ENCODE measurements around the gene LRP1. TPM values are rescaled to one million over a fixed set of nuclear protein-coding genes. Genes with fewer than 3 reads are reported as not detected.

Gene LRP1
- polyA plus RNA-seq, 1 experiment, result 117 TPM

DNA sequence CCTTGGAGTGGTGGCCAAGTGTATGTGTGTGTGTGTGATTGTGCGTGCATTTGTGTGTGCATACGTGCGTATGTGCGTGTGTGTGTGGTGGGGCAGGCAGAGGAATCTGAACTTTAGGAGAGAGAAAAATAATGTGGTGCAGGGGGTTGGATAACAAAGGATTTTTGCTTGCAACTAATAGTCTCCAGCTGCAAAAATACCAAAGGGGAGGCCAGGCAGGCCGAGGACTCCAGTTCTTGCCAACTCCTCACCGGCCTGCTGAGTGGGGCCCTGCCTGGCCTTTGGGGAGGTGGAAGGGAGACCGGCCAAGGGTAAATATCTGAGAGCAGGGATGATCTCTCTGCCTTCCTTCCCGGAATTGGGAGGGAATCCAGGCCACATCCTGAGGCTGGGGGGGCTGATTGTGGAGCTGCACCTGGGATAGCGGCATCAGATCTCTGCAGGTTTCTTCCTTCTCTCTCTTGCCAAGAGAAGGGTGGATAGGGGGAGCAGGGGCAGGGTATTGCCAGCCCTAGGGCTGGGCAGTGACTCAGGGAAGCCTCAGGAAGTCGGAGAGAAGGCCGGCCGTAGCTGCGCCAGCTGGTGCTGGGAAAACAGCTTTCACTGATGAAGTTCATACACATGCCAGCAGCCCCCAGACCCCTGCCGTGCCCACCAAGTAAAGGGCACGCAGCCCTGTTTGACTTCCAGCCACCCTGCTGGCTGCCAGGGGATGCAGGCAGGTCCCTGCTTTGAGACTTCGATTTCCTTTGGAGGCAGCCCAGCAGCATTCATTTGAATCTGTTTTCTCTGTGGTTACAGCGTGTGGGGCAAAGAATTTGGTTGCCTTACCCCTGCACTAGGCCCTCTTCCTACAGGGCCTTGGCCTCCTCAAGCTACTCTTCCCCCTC is 23.7 kb downstream of the LRP1 start:
- no peak overlapping the region for H3K4me3 ChIP-seq (ENCODE audit: low read depth, low read length)
- peaks cover 42% of the 10 kb centered on the region for H3K36me3 ChIP-seq (ENCODE audit: control insufficient read depth, insufficient read depth, low read length)
- DNase-seq (ENCODE audit: low read depth), result no peak
- TF ChIP-seq, protein P1, sequence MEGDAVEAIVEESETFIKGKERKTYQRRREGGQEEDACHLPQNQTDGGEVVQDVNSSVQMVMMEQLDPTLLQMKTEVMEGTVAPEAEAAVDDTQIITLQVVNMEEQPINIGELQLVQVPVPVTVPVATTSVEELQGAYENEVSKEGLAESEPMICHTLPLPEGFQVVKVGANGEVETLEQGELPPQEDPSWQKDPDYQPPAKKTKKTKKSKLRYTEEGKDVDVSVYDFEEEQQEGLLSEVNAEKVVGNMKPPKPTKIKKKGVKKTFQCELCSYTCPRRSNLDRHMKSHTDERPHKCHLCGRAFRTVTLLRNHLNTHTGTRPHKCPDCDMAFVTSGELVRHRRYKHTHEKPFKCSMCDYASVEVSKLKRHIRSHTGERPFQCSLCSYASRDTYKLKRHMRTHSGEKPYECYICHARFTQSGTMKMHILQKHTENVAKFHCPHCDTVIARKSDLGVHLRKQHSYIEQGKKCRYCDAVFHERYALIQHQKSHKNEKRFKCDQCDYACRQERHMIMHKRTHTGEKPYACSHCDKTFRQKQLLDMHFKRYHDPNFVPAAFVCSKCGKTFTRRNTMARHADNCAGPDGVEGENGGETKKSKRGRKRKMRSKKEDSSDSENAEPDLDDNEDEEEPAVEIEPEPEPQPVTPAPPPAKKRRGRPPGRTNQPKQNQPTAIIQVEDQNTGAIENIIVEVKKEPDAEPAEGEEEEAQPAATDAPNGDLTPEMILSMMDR (IDR thresholded peaks at IDR 0.05; ENCODE audit: insufficient read depth, low read depth, low read length), result no peak
- POLR2A ChIA-PET, result no interaction called here
- CTCF ChIA-PET, result interaction anchor here (0.6 to 3.1 kb wide), 8 partner anchors 20 to 91 kb away, joined by 3 to 16 read pairs (median 4); partner anchors contain the start of gene LRP1
- no peaks in the 10 kb centered on the region for H3K27me3 ChIP-seq (ENCODE audit: control insufficient read depth, insufficient read depth, low read length)

DNA sequence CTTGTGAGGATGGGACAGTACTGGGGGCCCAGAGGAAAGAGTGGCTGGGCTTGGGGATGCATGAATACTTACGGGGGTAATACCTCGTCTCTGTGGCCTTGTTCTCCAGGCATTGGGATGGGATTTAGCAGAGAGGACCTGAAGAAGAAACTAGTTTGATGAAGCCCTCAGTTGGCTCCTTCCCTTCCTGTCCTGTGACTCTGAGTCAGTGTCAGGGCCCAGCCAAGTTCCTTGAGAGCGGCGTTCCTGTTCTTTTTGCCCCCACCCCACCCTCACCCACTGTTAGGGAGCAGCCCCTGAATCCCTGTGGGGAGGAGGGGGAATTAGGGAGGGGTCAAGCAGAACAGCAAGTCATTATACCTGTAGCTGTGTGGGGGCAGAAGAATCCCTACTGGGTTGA is 24.4 kb downstream of the LRP1 start:
- TF ChIP-seq, protein P1 (IDR thresholded peaks at IDR 0.05; ENCODE audit: insufficient read depth, low read depth, low read length), result no peak
- POLR2A ChIA-PET, result no interaction called here

DNA sequence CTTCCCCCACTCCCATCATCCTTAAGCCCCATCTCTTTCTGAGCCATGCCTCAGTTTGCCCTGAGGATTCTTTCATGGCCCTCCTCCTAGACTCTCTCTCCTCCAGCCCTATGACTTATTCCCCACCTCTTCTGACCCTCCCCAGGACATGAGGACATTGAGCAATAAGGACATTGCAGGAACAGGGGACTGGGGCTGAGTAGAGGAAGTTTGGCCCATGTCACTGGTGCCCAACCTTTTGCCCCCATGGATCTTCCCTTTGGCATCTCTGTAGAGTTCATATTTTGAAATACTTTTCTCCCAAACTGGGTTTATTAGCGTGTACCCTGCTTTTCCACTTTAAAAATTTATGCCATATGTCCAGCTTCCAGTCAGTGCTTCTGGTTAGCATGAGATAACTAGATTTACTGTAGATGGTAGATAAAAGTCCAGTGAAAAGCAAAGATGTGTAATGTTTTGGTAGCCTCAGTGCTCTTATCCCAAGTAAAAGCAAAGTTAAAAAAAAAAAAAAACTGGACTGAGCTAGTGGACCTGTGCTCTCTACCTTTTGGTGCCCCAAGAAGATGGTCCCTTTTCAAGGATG is 25.2 kb downstream of the LRP1 start:
- no peak overlapping the region for H3K4me3 ChIP-seq (ENCODE audit: low read depth, low read length)
- TF ChIP-seq, protein P1 (IDR thresholded peaks at IDR 0.05; ENCODE audit: insufficient read depth, low read depth, low read length), result no peak
- POLR2A ChIA-PET, result interaction anchor here (0.6 kb wide), 1 partner anchor 21 kb away, joined by 4 read pairs; no protein-coding TSS in a partner anchor
- CTCF ChIA-PET, result interaction anchor here (1.5 to 3.1 kb wide), 3 partner anchors 19 to 29 kb away, joined by 6 to 16 read pairs (median 6); no protein-coding TSS in a partner anchor
- no peaks in the 10 kb centered on the region for H3K27me3 ChIP-seq (ENCODE audit: control insufficient read depth, insufficient read depth, low read length)
- DNase-seq (ENCODE audit: low read depth), result no peak
- peaks cover 49% of the 10 kb centered on the region for H3K36me3 ChIP-seq (ENCODE audit: control insufficient read depth, insufficient read depth, low read length)

More for the DNA sequence above, 24.4 kb downstream of the LRP1 start:
- peaks cover 41% of the 10 kb centered on the region for H3K36me3 ChIP-seq (ENCODE audit: control insufficient read depth, insufficient read depth, low read length)
- no peak for DNase-seq (ENCODE audit: low read depth)
- CTCF ChIA-PET, result interaction anchor here (0.6 to 3.1 kb wide), 8 partner anchors 20 to 29 kb away, joined by 3 to 16 read pairs (median 4); partner anchors contain the start of gene LRP1
- H3K4me3 ChIP-seq (ENCODE audit: low read depth, low read length), result no peak overlapping the region
- no peaks in the 10 kb centered on the region for H3K27me3 ChIP-seq (ENCODE audit: control insufficient read depth, insufficient read depth, low read length)

DNA sequence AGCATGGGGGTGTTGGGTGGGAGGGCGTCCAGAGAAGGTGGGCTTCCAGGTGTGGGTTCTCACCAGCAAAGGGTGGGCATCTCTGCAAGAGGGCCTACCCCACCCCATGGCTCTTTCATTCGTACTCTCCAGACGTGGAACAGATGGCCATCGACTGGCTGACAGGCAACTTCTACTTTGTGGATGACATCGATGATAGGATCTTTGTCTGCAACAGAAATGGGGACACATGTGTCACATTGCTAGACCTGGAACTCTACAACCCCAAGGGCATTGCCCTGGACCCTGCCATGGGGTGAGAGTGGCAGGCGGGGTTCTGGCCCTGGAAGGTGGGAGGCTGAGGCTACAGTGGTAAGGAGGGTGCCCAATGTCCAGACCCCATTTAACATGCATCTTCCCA is 25.8 kb downstream of the LRP1 start:
- TF ChIP-seq, protein P1 (IDR thresholded peaks at IDR 0.05; ENCODE audit: insufficient read depth, low read depth, low read length), result no peak
- CTCF ChIA-PET, result interaction anchor here (1.5 to 1.9 kb wide), 2 partner anchors 18 to 22 kb away, joined by 6 read pairs; no protein-coding TSS in a partner anchor
- H3K4me3 ChIP-seq (ENCODE audit: low read depth, low read length), result no peak overlapping the region
- DNase-seq (ENCODE audit: low read depth), result no peak
- H3K36me3 ChIP-seq (ENCODE audit: control insufficient read depth, insufficient read depth, low read length), result peaks cover 55% of the 10 kb centered on the region
- H3K27me3 ChIP-seq (ENCODE audit: control insufficient read depth, insufficient read depth, low read length), result no peaks in the 10 kb centered on the region
- POLR2A ChIA-PET, result interaction anchor here (0.6 kb wide), 2 partner anchors 22 to 24 kb away, joined by 3 to 4 read pairs; no protein-coding TSS in a partner anchor
